HL-60/S4 treated with phorbol 12-myristate 13-acetate at 8.2 ng/mL for 4 days and 3 days (cell line): ENCODE measurements around the gene COMMD1.
"Not testable (repeated sequence)": the region's sequence is repeated elsewhere in the genome, so short reads cannot be mapped to it uniquely, and the experiment has no call there.

ENCODE experiments used
- in situ Hi-C: fragments of 300-500 bp; cut with MboI; formaldehyde crosslinking; loops from 2 replicates; pipeline ENCODE4 v1.15.0; 2022; ENCODE audit warnings: low sequenced_read_pairs

COMMD1 gene

GRCh38 chr2:61922714-61923113, 17.2 kb downstream of the COMMD1 start:
- in situ Hi-C loops: loop anchor here (10.0 kb wide), 1 partner anchor 492 kb away; no protein-coding TSS in a partner anchor

- in situ Hi-C loops: loop anchor here (10.0 kb wide), 1 partner anchor 490 kb away; no protein-coding TSS in a partner anchor
These were observed 19.6 kb downstream of the COMMD1 start for GRCh38 chr2:61924895-61925663.

- in situ Hi-C loops: loop anchor here (10.0 kb wide), 1 partner anchor 488 kb away; no protein-coding TSS in a partner anchor
These were observed 21.3 kb downstream of the COMMD1 start for GRCh38 chr2:61926531-61927477.

GRCh38 chr2:61928826-61929461, 23.5 kb downstream of the COMMD1 start:
- in situ Hi-C loops: loop anchor here (10.0 kb wide), 1 partner anchor 486 kb away; no protein-coding TSS in a partner anchor

GRCh38 chr2:61937098-61937497, 31.6 kb downstream of the COMMD1 start:
- in situ Hi-C loops: no loop called here

- in situ Hi-C loops: no loop called here
These were observed 32.4 kb downstream of the COMMD1 start for GRCh38 chr2:61937886-61938285.

- in situ Hi-C loops: no loop called here
These were observed 33.0 kb downstream of the COMMD1 start for GRCh38 chr2:61938511-61938910.

- in situ Hi-C loops: no loop called here
These were observed 37.8 kb downstream of the COMMD1 start for GRCh38 chr2:61943251-61943650.

GRCh38 chr2:61946666-61947065, 41.2 kb downstream of the COMMD1 start:
- in situ Hi-C loops: no loop called here

GRCh38 chr2:61948661-61949457, 43.4 kb downstream of the COMMD1 start:
- in situ Hi-C loops: no loop called here

GRCh38 chr2:61949458-61949713, 43.9 kb downstream of the COMMD1 start:
- in situ Hi-C loops: no loop called here

GRCh38 chr2:61949714-61950560, 44.5 kb downstream of the COMMD1 start:
- in situ Hi-C loops: no loop called here

- in situ Hi-C loops: no loop called here
These were observed 45.3 kb downstream of the COMMD1 start for GRCh38 chr2:61950571-61951315.

GRCh38 chr2:61951881-61952280, 46.4 kb downstream of the COMMD1 start:
- in situ Hi-C loops: no loop called here

- in situ Hi-C loops: no loop called here
These were observed 46.8 kb downstream of the COMMD1 start for GRCh38 chr2:61952288-61952687.

- in situ Hi-C loops: not testable (repeated sequence)
These were observed 49.4 kb downstream of the COMMD1 start for GRCh38 chr2:61954856-61955255.

GRCh38 chr2:61959381-61960293, 54.2 kb downstream of the COMMD1 start:
- in situ Hi-C loops: no loop called here
